Right ventricle myocardium inferior (tissue), 1 donor: ENCODE results near the gene MRPL46. TPM values are rescaled to one million over a fixed set of nuclear protein-coding genes. Genes with fewer than 3 reads are reported as not detected.

ENCODE experiments used
- total RNA-seq: library from RNA; stranded (reverse); fragmentation: NEBNext Ultra II Directional; extraction: Animal tissue kit (Norgen Biotek cat#: 25700); gene quantifications from one replicate; pipeline ENCODE4 v1.2.1, GENCODE V29; 2021
- donor health status: DM: no; HTN: yes; CAD: no; lungs with severe emphysema.

Gene MRPL46
- total RNA-seq, 1 donor from 2014 or later = 66.9 TPM

Other genes with a start within 250 kb of the MRPL46 start
- gene NTRK3, start 210.6 kb downstream of the MRPL46 start, total RNA-seq = 5.1 TPM
- gene MRPS11, start 320 bp upstream of the MRPL46 start, total RNA-seq = 75.2 TPM
- gene DET1, start 79.3 kb upstream of the MRPL46 start, total RNA-seq = 6.5 TPM
- gene AEN, start 154.0 kb upstream of the MRPL46 start, total RNA-seq = 12.0 TPM
- gene ISG20, start 171.6 kb upstream of the MRPL46 start, total RNA-seq = 1.8 TPM